ENCODE results near the gene HYI. TPM values are rescaled to one million over a fixed set of nuclear protein-coding genes. Genes with fewer than 3 reads are reported as not detected.
"Not testable (repeated sequence)": the region's sequence is repeated elsewhere in the genome, so short reads cannot be mapped to it uniquely, and the experiment has no call there.

The HYI gene
- total RNA-seq, 3 donors from 2014 or later = 41.8 to 85.0 (median 79.3) TPM

DNA sequence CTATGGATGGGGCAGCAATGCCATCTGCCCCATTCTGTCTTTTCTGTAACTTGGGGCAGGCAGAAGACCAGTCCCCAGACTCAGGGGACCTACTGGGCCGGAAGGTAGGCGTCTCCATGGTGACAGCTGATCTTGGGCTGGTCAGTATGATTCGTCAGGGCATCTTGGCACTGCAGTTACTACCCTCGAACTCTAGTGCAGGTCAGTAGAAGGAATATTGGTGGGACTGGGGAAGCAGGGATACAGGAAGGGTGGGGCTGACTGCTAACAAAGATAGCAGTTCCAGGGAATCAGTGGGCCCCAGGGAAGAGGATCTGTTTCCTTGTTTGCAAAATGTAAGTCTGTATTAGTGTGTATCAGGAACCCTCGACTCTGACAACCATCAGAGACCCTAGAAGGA is 37.8 kb downstream of the HYI start:
- Histone ChIP-seq H3K4me3 (no peak overlapping the region), H3K9me3 (no peaks in the 10 kb centered on the region), H3K36me3 (ENCODE audit: low read depth) (peaks cover 16% of the 10 kb centered on the region), H3K4me1 (ENCODE audit: low read depth) (no peaks in the 10 kb centered on the region)
- ATAC-seq (no peak), DNase-seq (no peak)
- intact Hi-C loops (cut with DNase I, micrococcal nuclease) = loop anchor here (10.0 kb wide), 2 partner anchors 181 to 191 kb away; no protein-coding TSS in a partner anchor
- TF ChIP-seq, protein P1, sequence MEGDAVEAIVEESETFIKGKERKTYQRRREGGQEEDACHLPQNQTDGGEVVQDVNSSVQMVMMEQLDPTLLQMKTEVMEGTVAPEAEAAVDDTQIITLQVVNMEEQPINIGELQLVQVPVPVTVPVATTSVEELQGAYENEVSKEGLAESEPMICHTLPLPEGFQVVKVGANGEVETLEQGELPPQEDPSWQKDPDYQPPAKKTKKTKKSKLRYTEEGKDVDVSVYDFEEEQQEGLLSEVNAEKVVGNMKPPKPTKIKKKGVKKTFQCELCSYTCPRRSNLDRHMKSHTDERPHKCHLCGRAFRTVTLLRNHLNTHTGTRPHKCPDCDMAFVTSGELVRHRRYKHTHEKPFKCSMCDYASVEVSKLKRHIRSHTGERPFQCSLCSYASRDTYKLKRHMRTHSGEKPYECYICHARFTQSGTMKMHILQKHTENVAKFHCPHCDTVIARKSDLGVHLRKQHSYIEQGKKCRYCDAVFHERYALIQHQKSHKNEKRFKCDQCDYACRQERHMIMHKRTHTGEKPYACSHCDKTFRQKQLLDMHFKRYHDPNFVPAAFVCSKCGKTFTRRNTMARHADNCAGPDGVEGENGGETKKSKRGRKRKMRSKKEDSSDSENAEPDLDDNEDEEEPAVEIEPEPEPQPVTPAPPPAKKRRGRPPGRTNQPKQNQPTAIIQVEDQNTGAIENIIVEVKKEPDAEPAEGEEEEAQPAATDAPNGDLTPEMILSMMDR (IDR thresholded peaks at IDR 0.05) = no peak

GRCh38 chr1:43414634-43415223 is 39.0 kb downstream of the HYI start:
- no peak overlapping the region for H3K4me3 ChIP-seq
- peak; percentile 82 for ATAC-seq
- no peaks in the 10 kb centered on the region for H3K9me3 ChIP-seq
- peak in 1 of 3 donors; percentile 84 for DNase-seq
- H3K4me1 ChIP-seq (ENCODE audit: low read depth) = no peaks in the 10 kb centered on the region
- TF ChIP-seq, protein P1 (IDR thresholded peaks at IDR 0.05) = peak; percentile 48
- peaks cover 6% of the 10 kb centered on the region for H3K36me3 ChIP-seq (ENCODE audit: low read depth)
- intact Hi-C loops (cut with DNase I, micrococcal nuclease) = loop anchor here (10.0 kb wide), 2 partner anchors 180 to 190 kb away; no protein-coding TSS in a partner anchor

DNA sequence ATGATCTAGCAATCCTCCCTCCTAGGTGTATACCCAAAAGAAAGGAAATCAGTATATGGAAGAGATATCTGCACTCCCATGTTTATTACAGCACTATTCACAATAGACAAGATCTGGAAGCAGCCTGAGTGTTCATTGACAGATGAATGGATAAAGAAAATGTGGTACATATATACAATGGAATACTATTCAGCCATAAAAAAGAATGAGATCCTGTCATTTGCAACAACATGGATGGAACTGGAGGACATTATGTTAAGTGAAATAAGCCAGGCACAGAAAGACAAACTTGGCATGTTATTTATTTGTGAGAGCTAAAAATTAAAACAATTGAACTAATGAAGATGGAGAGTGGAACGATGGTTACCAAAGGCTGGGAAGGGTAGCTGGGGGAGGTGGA is 40.3 kb downstream of the HYI start:
- not testable (repeated sequence) for DNase-seq; H3K4me1 ChIP-seq (ENCODE audit: low read depth); H3K4me3 ChIP-seq; H3K9me3 ChIP-seq; H3K36me3 ChIP-seq (ENCODE audit: low read depth); ATAC-seq
- intact Hi-C loops (cut with DNase I, micrococcal nuclease) = loop anchor here (10.0 kb wide), 2 partner anchors 179 to 189 kb away; no protein-coding TSS in a partner anchor

DNA sequence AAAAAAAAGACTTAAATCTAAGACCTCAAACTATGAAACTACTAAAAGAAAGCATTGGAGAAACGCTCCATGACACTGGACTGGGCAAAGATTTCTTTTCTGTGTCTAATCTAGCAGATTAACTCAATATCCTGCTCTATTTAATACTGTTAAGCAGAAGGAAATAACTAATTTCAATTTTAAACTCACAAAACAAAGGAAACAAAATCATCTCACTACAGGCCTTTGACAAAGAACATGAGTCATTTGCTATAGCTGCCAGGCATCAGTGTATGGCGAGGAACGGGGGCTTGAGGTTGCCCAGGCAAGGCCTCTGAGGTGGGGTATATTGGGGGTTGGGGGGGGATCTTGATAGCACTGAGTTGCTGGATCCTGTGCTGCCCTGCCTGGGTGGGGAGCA is 43.2 kb downstream of the HYI start:
- no peak for ATAC-seq
- DNase-seq = no peak
- Histone ChIP-seq H3K9me3 (no peaks in the 10 kb centered on the region), H3K36me3 (ENCODE audit: low read depth) (no peaks in the 10 kb centered on the region), H3K4me1 (ENCODE audit: low read depth) (peaks cover 2% of the 10 kb centered on the region), H3K4me3 (no peak overlapping the region)
- intact Hi-C loops (cut with DNase I, micrococcal nuclease) = loop anchor here (10.0 kb wide), 2 partner anchors 176 to 186 kb away; no protein-coding TSS in a partner anchor
- TF ChIP-seq, protein P1 (IDR thresholded peaks at IDR 0.05) = no peak

DNA sequence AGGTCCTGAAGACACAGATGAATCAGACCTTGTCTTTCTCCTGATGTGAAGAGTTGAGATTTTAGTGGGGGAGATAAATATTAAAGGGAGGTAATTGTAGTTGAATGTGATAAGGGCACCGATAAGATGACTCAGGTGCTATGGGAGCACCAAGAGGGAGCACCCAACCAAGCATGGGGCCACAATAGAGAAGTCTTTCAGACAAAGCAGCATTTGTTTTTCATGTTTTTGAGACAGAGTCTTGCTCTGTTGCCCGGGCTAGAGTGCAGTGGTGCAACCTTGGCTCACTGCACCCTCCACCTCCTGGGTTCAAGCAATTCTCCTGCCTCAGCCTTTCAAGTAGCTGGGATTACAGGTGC is 47.9 kb downstream of the HYI start:
- peak in 1 of 3 donors; percentile 13 for DNase-seq
- TF ChIP-seq, protein P1 (IDR thresholded peaks at IDR 0.05) = no peak

GRCh38 chr1:43405219-43405875 is 48.4 kb downstream of the HYI start:
- intact Hi-C loops (cut with DNase I, micrococcal nuclease) = no loop called here
- H3K36me3 ChIP-seq (ENCODE audit: low read depth) = peaks cover 8% of the 10 kb centered on the region
- no peaks in the 10 kb centered on the region for H3K9me3 ChIP-seq
- no peak overlapping the region for H3K4me3 ChIP-seq
- peak in 1 of 3 donors; percentile 68 for DNase-seq
- ATAC-seq = peak; percentile 97
- TF ChIP-seq, protein P1 (IDR thresholded peaks at IDR 0.05) = no peak
- peaks cover 9% of the 10 kb centered on the region for H3K4me1 ChIP-seq (ENCODE audit: low read depth)

More for the DNA sequence above, 47.9 kb downstream of the HYI start:
- Histone ChIP-seq H3K36me3 (ENCODE audit: low read depth) (peaks cover 8% of the 10 kb centered on the region), H3K9me3 (no peaks in the 10 kb centered on the region), H3K4me3 (no peak overlapping the region), H3K4me1 (ENCODE audit: low read depth) (peaks cover 9% of the 10 kb centered on the region)
- ATAC-seq = peak; percentile 25
- intact Hi-C loops (cut with DNase I, micrococcal nuclease) = no loop called here

Data from mucosa of descending colon (tissue), 3 donors.